H1 (cell line): ENCODE data around the gene AIRE. TPM values are rescaled to one million over a fixed set of nuclear protein-coding genes. Genes with fewer than 3 reads are reported as not detected.

Experiments
- BCL11A ChIP-seq, 2 experiments: IDR thresholded peaks; one replicate each; pipeline ENCODE4 v1.6.1; 2011; ENCODE audit warnings: low read depth in 2 of 2, low read length in 2 of 2, mild to moderate bottlenecking in 2 of 2
- CEBPB ChIP-seq: IDR thresholded peaks from 2 replicates; pipeline ENCODE4 v1.6.1; 2012; ENCODE audit warnings: low read depth, low read length
- CREB1 ChIP-seq: IDR thresholded peaks from 2 replicates; pipeline ENCODE4 v1.6.1; 2012; ENCODE audit warnings: inconsistent platforms
- FOSL1 ChIP-seq: IDR thresholded peaks from 2 replicates; pipeline ENCODE4 v1.6.1; 2011; ENCODE audit warnings: mild to moderate bottlenecking, low read depth, low read length, moderate library complexity; ENCODE audit not compliant: insufficient read depth
- JUND ChIP-seq: IDR thresholded peaks from 2 replicates; pipeline ENCODE4 v1.6.1; 2011; ENCODE audit warnings: mild to moderate bottlenecking, improper control_type of control experiment, low read length
- SP1 ChIP-seq: IDR thresholded peaks from 2 replicates; pipeline ENCODE4 v1.6.1; 2011; ENCODE audit warnings: low read depth, low read length
- SRF ChIP-seq: IDR thresholded peaks from 2 replicates; pipeline ENCODE4 v1.6.1; 2011; ENCODE audit warnings: mild to moderate bottlenecking, low read depth, low read length, moderate library complexity
- SUZ12 ChIP-seq: fragments of 200-600 bp; sonication (generic); IDR thresholded peaks from 2 replicates; pipeline ENCODE4 v1.6.1; 2012; ENCODE audit warnings: mild to moderate bottlenecking, inconsistent platforms, low read length, moderate library complexity, mixed read lengths
- polyA plus RNA-seq, 7 experiments: library from polyadenylated mRNA; depleted of rRNA in 3 of 7; stranded (reverse) in 5 of 7; unstranded in 2 of 7; fragments of >200 nt in 5 of 7; fragments of 200-250 nt in 2 of 7; gene quantifications; 1 replicate in 5 of 7; 2 replicates in 1 of 7; 4 replicates in 1 of 7; pipeline versions ENCODE4 v1.2.1 to v1.2.3, GENCODE V29; 2011 to 2013; ENCODE audit warnings: missing spikeins in 2 of 7, mixed read lengths in 2 of 7
- total RNA-seq: library from RNA; stranded (reverse); fragmentation: NEBNext Ultra II Directional; extraction: Animal tissue kit (Norgen Biotek cat#: 25700); gene quantifications from 2 replicates; pipeline ENCODE4 v1.2.1, GENCODE V29; 2021

AIRE gene
- total and polyA plus RNA-seq, 2 of the 8 experiments (the other 6 are each of a cell fraction or from before 2014, with no cell fraction given) = 0.09 TPM; not detected in 1

DNA sequence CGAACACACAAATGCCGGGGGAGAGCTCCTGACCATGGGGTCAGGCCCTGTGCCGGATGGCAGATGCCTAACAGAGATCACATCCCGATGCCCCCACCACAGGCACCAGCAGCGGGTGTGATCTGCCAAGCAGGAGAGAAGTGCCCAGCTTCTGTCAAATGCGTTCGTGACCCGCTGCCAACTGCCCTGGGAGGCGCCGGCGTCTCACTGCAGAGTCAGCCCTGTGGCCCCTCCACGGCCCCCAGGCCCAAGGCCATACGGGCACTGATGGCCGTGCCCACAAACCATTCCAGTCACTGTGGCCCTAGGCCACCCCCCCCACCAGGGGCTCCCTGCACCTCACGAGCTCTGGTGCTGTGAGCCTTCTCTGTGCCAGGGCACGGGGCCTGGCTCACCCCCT is 45.5 kb downstream of the AIRE start (continued):
- TF ChIP-seq BCL11A (IDR thresholded peaks at IDR 0.05; ENCODE audit: low read depth in 2 of 2, low read length in 2 of 2) (no peak), SP1 (no peak), JUND (no peak), FOSL1 (no peak), CREB1 (no peak), SUZ12 (no peak), CEBPB (no peak), SRF (no peak)
- TF ChIP-seq, all 59 proteins: peak for 0
